Measurements from ENCODE around the gene SENP5.
"Not testable (repeated sequence)": the region's sequence is repeated elsewhere in the genome, so short reads cannot be mapped to it uniquely, and the experiment has no call there.

The SENP5 gene

DNA sequence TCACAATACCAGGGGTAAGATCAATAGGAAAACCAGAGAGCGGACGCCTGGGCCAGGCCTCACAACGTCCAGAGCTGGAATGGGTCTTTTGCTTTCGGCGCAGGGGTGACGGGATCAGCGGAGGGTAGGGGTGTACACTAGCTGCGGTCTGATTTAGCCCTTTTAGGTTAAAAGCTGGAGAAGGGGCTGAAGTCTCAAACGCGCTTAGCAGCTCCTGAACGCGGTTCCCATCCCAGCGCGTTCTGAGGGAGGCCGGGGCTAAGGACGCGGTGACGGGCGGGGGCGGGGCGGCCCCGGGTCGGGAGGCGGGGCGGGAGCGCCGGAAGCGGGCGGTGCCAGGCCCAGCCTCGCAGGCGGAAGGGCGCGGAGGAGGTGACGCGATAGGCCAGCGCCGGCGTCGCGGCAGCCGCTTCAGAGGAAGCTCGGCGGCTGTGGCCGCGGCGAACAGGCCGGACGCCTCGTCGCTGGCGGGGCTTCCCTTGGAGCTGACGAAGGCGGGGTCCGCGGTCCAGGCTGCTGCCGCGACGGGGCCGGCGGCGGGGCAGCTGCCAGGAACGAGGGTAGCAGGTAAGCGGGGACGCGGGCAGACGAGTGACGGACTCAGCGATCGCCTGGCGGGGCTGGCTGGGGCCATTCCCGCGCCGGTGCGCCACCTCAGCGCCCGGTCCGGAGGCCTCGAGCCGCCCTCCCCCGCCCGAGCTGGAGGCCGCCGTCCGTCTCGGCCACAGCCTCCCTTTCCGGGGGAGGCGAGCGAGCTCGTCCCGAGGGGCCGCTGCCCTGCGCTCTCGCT lies at the start of gene SENP5:
Gene SENP5, plus strand, starts transcription at position 414 of the 790 bp plus-strand sequence. CDS start 17,262 bp downstream, outside the sequence.
- TF ChIP-seq CTCF (conservative IDR thresholded peaks at IDR 0.05; ENCODE audit: low read depth, low read length), result no peak
- Histone ChIP-seq H3K36me3 (ENCODE audit: insufficient read depth) (no peaks in the 10 kb centered on the region; the same call in 1 of the 2 replicates), H3K4me3 (IDR thresholded peaks at IDR 0.05; ENCODE audit: insufficient read depth, low read depth, low read length) (peak within 1 kb of the TSS; percentile 87), H3K4me2 (peak within 1 kb of the TSS; percentile 96), H3K27ac (peak within 1 kb of the TSS; percentile 65), H2AFZ (ENCODE audit: low read depth) (peak within 1 kb of the TSS; percentile 85), H3K27me3 (ENCODE audit: insufficient read depth, low read depth) (no peaks in the 10 kb centered on the region), H4K20me1 (ENCODE audit: insufficient read depth) (no peaks in the 10 kb centered on the region), H3K9ac (peak within 1 kb of the TSS; percentile 67), H3K79me2 (ENCODE audit: insufficient read depth, low read depth) (peaks cover 45% of the 10 kb centered on the region), H3K4me1 (ENCODE audit: low read depth, poor library complexity, severe bottlenecking) (peaks cover 21% of the 10 kb centered on the region)

- Histone ChIP-seq H3K27me3 (ENCODE audit: insufficient read depth, low read depth) (no peaks in the 10 kb centered on the region), H3K27ac (no peak overlapping the region), H2AFZ (ENCODE audit: low read depth) (no peak overlapping the region), H4K20me1 (ENCODE audit: insufficient read depth) (no peaks in the 10 kb centered on the region), H3K4me1 (ENCODE audit: low read depth, poor library complexity, severe bottlenecking) (no peaks in the 10 kb centered on the region), H3K4me3 (IDR thresholded peaks at IDR 0.05; ENCODE audit: insufficient read depth, low read depth, low read length) (no peak overlapping the region), H3K36me3 (ENCODE audit: insufficient read depth) (peaks cover 10% of the 10 kb centered on the region; the same call in 1 of the 2 replicates), H3K79me2 (ENCODE audit: insufficient read depth, low read depth) (no peaks in the 10 kb centered on the region), H3K4me2 (no peak overlapping the region), H3K9ac (no peak overlapping the region)
- TF ChIP-seq CTCF (conservative IDR thresholded peaks at IDR 0.05; ENCODE audit: low read depth, low read length), result no peak
Measured at GRCh38 chr3:196821806-196822355, 45.8 kb upstream of the SENP5 start.

DNA sequence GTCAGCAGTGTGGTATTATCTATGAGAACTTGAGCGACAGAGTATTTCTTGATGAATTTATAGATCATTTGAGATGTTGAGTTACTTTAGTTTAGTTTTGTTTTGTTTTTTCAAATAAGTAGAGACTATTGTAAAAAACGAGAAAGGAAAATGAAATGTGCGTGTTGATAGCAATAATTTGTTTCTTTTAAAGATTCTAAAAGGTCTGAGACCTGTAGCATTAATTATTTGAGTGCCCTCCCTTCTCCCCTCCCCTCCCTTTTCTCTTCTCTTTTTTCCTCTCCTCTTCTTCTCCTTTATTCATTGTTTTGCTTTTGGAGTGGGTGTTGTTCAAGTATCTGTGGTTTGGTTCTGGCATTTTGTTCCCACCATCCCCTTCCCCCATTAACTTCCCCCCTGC lies 38.1 kb upstream of the SENP5 start:
- H3K36me3 ChIP-seq (ENCODE audit: insufficient read depth); H3K4me1 ChIP-seq (ENCODE audit: low read depth, poor library complexity, severe bottlenecking); H3K79me2 ChIP-seq (ENCODE audit: insufficient read depth, low read depth): not testable (repeated sequence)

GRCh38 chr3:196835086-196835485 lies 32.6 kb upstream of the SENP5 start:
- Histone ChIP-seq H3K4me1 (ENCODE audit: low read depth, poor library complexity, severe bottlenecking) (no peaks in the 10 kb centered on the region), H3K4me3 (IDR thresholded peaks at IDR 0.05; ENCODE audit: insufficient read depth, low read depth, low read length) (no peak overlapping the region), H3K36me3 (ENCODE audit: insufficient read depth) (no peaks in the 10 kb centered on the region), H3K4me2 (no peak overlapping the region), H2AFZ (ENCODE audit: low read depth) (no peak overlapping the region), H3K27me3 (ENCODE audit: insufficient read depth, low read depth) (no peaks in the 10 kb centered on the region), H4K20me1 (ENCODE audit: insufficient read depth) (no peaks in the 10 kb centered on the region), H3K9ac (no peak overlapping the region), H3K27ac (no peak overlapping the region), H3K79me2 (ENCODE audit: insufficient read depth, low read depth) (no peaks in the 10 kb centered on the region)
- no peak for TF ChIP-seq CTCF (conservative IDR thresholded peaks at IDR 0.05; ENCODE audit: low read depth, low read length)

More for the DNA sequence above, 38.1 kb upstream of the SENP5 start:
- not testable (repeated sequence) for H3K4me3 ChIP-seq (IDR thresholded peaks at IDR 0.05; ENCODE audit: insufficient read depth, low read depth, low read length); H2AFZ ChIP-seq (ENCODE audit: low read depth); H3K4me2 ChIP-seq; H3K27ac ChIP-seq; H3K27me3 ChIP-seq (ENCODE audit: insufficient read depth, low read depth); H3K9ac ChIP-seq; H4K20me1 ChIP-seq (ENCODE audit: insufficient read depth)

GRCh38 chr3:196836626-196837025 lies 31.1 kb upstream of the SENP5 start:
- not testable (repeated sequence) for H4K20me1 ChIP-seq (ENCODE audit: insufficient read depth); H3K9ac ChIP-seq; H3K79me2 ChIP-seq (ENCODE audit: insufficient read depth, low read depth); H3K27ac ChIP-seq; H3K36me3 ChIP-seq (ENCODE audit: insufficient read depth); H3K4me2 ChIP-seq; H3K27me3 ChIP-seq (ENCODE audit: insufficient read depth, low read depth); H2AFZ ChIP-seq (ENCODE audit: low read depth); H3K4me1 ChIP-seq (ENCODE audit: low read depth, poor library complexity, severe bottlenecking); H3K4me3 ChIP-seq (IDR thresholded peaks at IDR 0.05; ENCODE audit: insufficient read depth, low read depth, low read length)

Data from KMS-11 (cell line).